Skin epidermis (tissue), 12 donors: ENCODE data around the gene MGMT.

ENCODE experiments used
- H3K27ac ChIP-seq, 21 experiments: fragments of 200-600 bp; sonication (generic) in 11 of 21; one replicate each; pipeline ENCODE4 v1.5.0; 2020; ENCODE audit warnings: mild to moderate bottlenecking in 3 of 21, inconsistent platforms in 2 of 21, moderate library complexity in 2 of 21
- H3K4me3 ChIP-seq, 7 experiments: fragments of 200-600 bp; sonication (generic) in 2 of 7; one replicate each; pipeline ENCODE4 v1.5.0; 2020; ENCODE audit warnings: inconsistent platforms in 2 of 7, mild to moderate bottlenecking in 2 of 7, moderate library complexity in 1 of 7

Gene MGMT

GRCh38 chr10:129448539-129448938, 18.5 kb upstream of the MGMT start:
- Histone ChIP-seq H3K27ac (no peak overlapping the region), H3K4me3 (no peak overlapping the region)

DNA sequence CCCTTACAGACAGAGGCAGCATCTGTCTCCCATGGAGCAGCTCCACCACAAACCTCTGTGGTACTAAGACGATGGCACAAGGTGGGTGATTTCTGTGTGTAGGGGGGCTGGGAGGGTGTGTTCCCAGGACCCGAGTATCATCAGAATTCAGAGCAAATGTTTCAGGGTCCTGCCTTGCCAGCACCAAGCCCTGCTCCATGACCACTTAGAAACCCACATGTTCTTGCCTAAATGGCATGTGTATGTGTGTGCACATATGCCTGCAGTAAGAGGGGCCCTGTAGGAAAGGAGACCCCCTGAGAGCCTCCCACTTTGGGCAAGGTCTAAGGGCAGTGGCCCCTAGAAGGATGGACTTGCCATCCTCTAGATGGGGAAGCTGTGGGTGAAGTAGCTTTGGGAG, 17.1 kb upstream of the MGMT start:
- Histone ChIP-seq H3K27ac (no peak overlapping the region), H3K4me3 (no peak overlapping the region)

DNA sequence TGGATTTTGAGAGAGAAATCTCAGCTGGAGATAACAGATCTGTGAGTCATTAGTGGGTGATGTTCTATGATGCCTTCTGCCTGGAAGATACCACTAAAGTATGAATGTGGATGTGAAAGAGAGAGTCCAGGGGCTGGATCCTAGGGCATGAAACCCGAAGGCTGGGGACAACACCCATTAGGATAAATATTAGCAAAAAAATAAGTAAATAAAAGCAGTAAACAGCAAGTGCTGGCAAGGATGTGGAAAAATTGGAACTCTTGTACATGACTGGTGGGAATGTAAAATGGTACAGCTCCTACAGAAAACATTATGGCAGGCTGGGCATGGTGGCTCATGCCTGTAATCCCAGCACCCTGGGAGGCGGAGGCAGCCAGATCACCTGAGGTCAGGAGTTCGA, 16.6 kb upstream of the MGMT start:
- H3K4me3 ChIP-seq, result no peak overlapping the region

GRCh38 chr10:129455625-129456024, 11.4 kb upstream of the MGMT start:
- Histone ChIP-seq H3K4me3 (no peak overlapping the region), H3K27ac (peak overlapping the region in 1 of 21 experiments; percentile 45)

More for the DNA sequence above, 16.6 kb upstream of the MGMT start:
- H3K27ac ChIP-seq, result no peak overlapping the region

DNA sequence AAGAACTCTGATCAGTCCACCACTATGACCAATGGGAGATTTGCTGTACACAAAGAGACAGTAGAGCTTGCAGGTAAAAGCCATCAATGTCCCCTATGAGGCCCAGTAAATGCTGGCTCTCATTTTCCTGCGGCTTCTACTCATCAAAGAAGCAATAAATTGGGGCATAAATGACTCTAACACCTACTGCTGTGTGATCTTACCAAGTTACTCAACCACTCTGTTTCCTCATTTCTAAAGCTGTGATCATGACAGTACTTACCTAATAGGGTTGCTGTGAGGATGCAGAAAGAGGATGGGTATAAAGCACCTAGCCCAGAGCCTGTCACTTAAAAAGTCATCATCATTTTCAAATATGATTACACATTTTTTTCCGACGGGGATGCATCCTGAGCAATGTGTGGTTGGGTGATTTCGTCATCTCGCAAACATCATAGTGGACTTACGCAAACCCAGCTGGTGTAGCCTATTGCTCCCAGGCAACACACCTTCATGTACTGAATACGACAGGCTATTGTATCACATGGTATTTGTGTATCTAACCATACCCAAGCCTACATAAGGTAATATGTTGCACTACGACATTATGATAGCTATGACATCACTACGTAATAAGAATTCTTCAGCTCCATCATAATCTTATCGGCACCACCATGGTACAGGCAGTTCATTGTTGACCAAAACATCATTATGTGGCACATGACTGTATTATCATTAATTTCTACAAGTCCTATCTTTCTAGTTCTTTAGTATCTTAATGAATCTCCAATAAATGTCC, 7.1 kb upstream of the MGMT start:
- Histone ChIP-seq H3K4me3 (no peak overlapping the region), H3K27ac (no peak overlapping the region)

DNA sequence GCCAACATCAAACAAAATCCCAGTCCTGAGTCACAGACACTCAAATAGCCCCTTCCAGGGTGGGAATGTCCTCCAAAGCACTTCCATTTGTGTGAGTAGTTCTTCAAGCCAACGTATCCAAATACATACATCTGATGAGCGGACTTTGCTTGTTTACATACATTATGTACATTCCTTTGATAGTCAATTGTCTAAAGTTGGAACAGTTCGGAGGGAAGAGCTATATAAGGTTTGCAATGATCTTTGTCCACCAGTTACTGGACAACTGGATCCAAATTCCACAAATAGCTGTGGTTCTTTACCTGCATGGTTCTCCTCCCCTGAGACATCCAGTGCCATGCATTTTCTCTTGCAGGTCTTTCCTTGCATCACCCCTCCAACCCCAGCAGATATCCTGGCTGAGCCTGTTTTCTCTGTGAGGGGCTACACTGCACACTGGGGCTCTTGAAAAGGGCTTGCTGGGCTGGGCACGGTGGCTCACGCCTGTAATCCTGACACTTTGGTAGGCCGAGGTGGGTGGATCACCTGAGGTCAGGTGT, 4.7 kb upstream of the MGMT start:
- Histone ChIP-seq H3K4me3 (no peak overlapping the region), H3K27ac (no peak overlapping the region)

GRCh38 chr10:129464251-129464650, 2.8 kb upstream of the MGMT start:
- H3K27ac ChIP-seq, result no peak overlapping the region
- no peak overlapping the region for H3K4me3 ChIP-seq

DNA sequence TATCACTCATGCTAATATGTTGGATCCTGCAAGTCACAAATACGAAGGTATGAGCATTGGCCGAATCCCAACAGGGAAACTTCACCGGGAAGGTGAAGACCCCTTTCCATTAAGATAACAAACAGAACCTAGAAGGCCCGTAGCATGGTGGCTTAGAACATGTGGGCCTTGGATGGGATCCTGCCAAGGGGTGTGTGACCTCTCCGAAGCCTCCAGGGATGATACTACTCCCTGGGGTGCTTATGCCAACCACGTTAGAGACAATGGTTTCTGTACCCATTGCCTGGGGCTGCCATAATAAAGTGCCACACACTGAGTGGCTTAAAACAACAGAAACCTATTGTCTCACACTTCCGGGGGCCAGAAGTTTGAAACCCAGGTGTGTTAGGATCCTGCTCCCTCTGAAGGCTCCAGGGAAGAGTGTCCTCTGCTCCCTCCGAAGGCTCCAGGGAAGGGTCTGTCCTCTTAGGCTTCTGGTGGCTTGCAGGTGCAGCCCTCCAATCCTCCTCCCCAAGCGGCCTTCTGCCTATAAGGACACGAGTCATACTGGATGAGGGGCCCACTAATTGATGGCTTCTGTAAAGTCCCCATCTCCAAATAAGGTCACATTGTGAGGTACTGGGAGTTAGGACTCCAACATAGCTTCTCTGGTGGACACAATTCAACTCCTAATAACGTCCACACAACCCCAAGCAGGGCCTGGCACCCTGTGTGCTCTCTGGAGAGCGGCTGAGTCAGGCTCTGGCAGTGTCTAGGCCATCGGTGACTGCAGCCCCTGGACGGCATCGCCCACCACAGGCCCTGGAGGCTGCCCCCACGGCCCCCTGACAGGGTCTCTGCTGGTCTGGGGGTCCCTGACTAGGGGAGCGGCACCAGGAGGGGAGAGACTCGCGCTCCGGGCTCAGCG, 992 bp upstream of the MGMT start:
- H3K27ac ChIP-seq, result peak overlapping the region in 20 of 21 experiments; percentile 36 to 92 (median 83)

DNA sequence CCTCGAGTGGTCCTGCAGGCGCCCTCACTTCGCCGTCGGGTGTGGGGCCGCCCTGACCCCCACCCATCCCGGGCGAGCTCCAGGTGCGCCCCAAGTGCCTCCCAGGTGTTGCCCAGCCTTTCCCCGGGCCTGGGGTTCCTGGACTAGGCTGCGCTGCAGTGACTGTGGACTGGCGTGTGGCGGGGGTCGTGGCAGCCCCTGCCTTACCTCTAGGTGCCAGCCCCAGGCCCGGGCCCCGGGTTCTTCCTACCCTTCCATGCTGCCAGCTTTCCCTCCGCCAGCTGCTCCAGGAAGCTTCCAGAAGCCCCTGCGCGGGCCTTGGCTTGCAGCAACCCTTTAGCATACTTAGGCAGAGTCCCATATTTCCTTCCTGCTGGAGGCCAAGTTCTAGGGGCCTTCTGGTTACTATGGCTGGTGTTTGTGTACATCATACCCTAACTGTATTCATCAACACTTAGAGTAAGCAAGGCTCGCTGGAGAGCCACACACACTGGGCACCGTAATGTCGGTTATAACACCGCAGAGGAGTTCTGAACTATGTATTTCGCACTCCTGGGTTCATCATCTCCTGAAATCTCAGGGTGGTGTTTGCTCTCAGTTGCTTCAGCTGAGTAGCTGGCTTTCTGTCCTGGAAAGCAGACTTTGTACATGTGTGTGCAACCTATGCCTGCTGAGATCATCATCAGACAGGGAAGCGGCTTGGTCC, 471 bp downstream of the MGMT start:
- Histone ChIP-seq H3K4me3 (peak overlapping the region; percentile 47 to 91 (median 76)), H3K27ac (peak overlapping the region; percentile 27 to 93 (median 83))

More for the DNA sequence above, 992 bp upstream of the MGMT start:
- peak overlapping the region; percentile 47 to 91 (median 76) for H3K4me3 ChIP-seq

GRCh38 chr10:129468187-129468586, 1.1 kb downstream of the MGMT start:
- H3K27ac ChIP-seq, result peak overlapping the region in 1 of 21 experiments; percentile 88
- no peak overlapping the region for H3K4me3 ChIP-seq

DNA sequence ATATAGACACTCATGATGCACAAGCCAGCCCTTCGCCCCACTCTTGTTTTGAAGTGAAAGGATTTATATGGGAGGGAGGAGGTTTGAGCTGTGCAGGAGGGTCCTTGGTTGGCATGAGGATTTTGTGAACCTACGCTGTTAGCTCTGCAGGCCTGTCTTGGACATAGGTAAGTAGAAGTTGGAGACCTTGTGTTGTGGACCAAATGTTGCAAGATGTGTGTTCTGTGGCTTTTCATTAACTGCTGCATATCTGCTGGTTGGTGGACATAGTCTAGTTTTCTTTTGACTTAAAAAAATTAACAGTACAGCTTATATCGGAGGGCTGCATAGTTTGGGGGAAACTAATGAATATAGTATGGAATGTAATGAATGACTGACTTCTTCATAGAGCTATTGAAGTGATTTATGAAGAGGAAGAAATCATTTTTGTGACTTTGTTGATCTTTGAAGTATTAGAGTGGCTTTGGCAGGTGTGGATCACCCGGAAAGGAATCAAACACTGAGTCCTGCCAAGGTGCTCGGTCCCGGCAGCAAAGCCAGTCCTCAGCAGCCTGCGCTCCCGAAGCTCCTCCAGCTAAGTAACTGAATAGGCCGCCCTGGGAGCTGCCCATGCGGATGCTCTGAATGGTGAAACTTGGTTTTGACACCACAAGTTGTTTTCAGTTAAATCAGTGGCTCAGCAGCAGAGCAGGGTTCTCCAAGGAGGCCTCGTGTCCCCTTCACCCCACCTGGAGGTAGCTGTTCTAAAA, 3.2 kb downstream of the MGMT start:
- H3K4me3 ChIP-seq, result no peak overlapping the region
- no peak overlapping the region for H3K27ac ChIP-seq

GRCh38 chr10:129471447-129472175, 4.6 kb downstream of the MGMT start:
- Histone ChIP-seq H3K27ac (no peak overlapping the region), H3K4me3 (no peak overlapping the region)

DNA sequence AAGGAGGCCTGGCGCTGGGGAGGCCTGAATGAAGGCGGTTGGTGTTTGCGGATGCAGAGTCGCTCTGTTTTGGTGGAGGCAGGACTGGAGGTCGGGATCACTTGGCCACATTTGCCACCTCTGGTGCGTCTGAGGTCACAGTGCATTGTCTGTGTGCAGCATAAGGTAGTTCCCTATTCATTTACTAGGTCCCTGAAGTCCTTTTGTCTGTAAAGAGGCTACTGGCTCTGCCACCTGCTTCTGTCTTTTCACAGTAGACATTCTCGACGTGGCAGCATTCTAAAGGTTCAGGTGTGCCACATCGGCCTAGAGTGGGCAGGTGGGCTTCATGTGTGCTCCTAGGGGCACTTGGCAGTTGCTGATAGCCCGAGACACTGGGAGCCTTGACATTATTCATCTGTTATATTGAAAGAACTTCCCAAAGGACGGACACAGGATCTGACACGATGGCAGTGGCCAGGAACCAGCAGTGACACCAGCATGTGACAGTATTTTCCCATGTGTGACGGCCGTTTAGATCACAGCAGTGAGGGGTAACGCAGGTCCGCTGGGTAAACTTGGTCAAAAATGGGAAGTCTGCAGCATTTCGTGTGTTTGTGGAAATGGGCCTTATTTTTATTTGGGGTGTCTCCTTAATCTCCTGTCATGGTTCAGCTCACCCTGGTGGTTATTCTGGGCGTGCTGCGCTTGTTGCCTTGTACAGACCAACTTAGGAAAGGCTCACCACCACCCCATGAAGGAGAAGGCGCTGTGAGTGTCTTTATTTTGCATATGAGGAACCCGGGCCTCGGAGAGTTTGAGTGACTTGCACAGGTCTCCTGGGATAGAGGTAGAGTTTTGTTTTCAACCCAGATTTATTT, 5.9 kb downstream of the MGMT start:
- no peak overlapping the region for H3K4me3 ChIP-seq
- no peak overlapping the region for H3K27ac ChIP-seq

DNA sequence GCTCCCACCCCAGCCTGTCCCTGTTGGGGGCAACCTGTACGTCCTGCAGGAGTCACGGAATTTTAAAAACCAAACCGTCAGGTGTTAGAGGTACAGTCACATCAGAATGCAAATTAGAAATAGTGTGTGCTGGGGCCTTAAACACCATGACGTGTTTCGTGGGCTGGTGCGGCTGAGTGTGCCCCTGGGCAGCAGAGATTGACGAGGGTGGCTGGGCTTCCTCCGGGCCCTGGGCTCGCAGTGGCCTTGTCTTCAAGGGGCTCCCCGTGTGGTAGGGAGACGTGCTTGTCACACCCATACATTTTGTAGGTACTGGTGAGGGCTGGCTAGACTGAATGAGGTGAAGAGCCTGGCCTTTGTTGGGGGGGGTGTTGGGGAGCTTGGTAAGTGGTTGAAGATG, 7.6 kb downstream of the MGMT start:
- Histone ChIP-seq H3K27ac (no peak overlapping the region), H3K4me3 (no peak overlapping the region)

DNA sequence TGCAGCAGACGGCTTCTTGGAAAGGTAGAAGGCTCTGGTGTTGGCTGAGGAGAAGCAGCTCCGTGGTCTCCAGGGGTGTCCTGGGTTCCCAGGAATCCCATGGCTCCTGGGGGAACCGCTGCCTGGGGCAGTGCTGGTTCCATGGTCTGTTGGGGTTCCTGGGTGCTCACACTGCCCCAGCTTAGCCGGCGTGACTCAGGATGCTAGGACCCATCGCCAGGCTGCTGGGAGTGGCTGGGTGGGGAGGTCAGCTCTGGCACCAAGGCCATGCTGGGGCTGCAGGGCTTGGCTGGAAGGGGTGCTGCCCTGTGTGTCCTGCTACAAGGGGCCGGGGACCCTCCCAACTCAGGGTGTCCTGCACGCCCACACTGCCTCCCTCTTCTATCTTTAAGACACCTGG, 9.4 kb downstream of the MGMT start:
- Histone ChIP-seq H3K27ac (no peak overlapping the region), H3K4me3 (no peak overlapping the region)

GRCh38 chr10:129477051-129477450, 10.0 kb downstream of the MGMT start:
- Histone ChIP-seq H3K27ac (no peak overlapping the region), H3K4me3 (no peak overlapping the region)

GRCh38 chr10:129481641-129482040, 14.6 kb downstream of the MGMT start:
- Histone ChIP-seq H3K4me3 (no peak overlapping the region), H3K27ac (no peak overlapping the region)
